Posterior cingulate gyrus (tissue), 11 donors: Measurements from ENCODE around the gene PITRM1.
A peak's percentile ranks its signal among the peaks of the same experiment; 100 is the strongest.

ENCODE experiments used
- DNase-seq, 10 donors: peaks; one replicate each; pipeline versions ENCODE4 v3.0.0 to v3.0.0-alpha.2; 2020 to 2021; ENCODE audit warnings: mixed read lengths in 3 of 10
- intact Hi-C: fragments of 100-400 bp; cut with DNase I; formaldehyde crosslinking; loops from one replicate; pipeline ENCODE4 v1.15.1; 2023

The PITRM1 gene

GRCh38 chr10:3090914-3091787 is 81.4 kb downstream of the PITRM1 start:
- intact Hi-C loops = no loop called here
- peak in 3 of 10 donors; percentile 8 to 81 (median 58) for DNase-seq

- intact Hi-C loops = no loop called here
- peak in 1 of 10 donors; percentile 26 for DNase-seq
These were observed 82.2 kb downstream of the PITRM1 start for GRCh38 chr10:3090388-3090787.
